Loucy (cell line): Measurements from ENCODE around the gene VARS1.

Source experiments
- EZH2phosphoT487 ChIP-seq: fragments of 200-600 bp; IDR thresholded peaks from 2 replicates; pipeline ENCODE4 v1.6.1; 2018; ENCODE audit warnings: antibody characterized with exemption, mild to moderate bottlenecking, moderate library complexity, borderline replicate concordance
- TF ChIP-seq, protein P1 (sequence below): fragments of 200-600 bp; sonication (generic); conservative IDR thresholded peaks from 2 replicates; pipeline ENCODE4 v1.5.1; 2014; ENCODE audit warnings: mild to moderate bottlenecking, antibody characterized with exemption, low read length

DNA sequence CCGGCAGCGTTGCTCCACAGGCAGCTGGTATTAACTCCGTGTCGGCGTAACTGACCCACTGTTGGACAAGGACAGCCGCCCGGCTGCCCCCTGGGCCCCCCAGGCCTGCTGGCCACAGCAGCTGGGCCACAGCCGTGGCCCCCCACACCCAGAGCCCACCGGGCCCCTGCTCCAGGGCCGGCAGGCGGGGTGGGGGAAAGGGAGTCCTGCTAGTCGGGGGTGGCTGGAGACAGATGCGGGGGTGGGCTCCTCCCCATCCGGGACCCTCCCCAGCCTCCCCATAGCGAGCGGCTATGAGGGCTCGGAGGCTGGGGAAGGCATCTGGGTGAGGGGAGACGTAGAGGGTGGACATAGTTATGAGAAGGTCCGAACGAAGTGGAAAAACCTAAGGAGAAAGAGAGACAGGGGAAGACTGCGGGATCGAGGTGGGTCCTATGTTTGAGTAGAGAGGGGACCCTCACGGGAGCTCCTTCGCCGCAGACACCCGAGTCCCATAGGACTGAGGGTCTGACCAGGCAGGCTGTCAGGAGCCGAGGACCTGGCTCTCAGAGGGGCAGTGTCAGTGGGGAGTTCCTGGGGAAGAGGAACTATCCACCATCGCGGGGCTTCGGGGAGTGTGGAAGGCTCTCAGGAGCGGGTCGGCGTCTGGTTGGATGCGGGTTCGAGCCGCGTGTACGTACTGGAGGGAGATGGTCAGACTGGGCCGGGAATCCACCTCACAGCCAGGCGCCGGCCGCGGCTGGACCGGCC is 511 bp downstream of the VARS1 start:
- TF ChIP-seq, protein P1, sequence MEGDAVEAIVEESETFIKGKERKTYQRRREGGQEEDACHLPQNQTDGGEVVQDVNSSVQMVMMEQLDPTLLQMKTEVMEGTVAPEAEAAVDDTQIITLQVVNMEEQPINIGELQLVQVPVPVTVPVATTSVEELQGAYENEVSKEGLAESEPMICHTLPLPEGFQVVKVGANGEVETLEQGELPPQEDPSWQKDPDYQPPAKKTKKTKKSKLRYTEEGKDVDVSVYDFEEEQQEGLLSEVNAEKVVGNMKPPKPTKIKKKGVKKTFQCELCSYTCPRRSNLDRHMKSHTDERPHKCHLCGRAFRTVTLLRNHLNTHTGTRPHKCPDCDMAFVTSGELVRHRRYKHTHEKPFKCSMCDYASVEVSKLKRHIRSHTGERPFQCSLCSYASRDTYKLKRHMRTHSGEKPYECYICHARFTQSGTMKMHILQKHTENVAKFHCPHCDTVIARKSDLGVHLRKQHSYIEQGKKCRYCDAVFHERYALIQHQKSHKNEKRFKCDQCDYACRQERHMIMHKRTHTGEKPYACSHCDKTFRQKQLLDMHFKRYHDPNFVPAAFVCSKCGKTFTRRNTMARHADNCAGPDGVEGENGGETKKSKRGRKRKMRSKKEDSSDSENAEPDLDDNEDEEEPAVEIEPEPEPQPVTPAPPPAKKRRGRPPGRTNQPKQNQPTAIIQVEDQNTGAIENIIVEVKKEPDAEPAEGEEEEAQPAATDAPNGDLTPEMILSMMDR, result no peak
- no peak for TF ChIP-seq EZH2phosphoT487
